IPS DF 4.7 (cell line): Measurements from ENCODE around the gene WNT7A.

Experiments used
- DNase-seq: peaks from one replicate; pipeline ENCODE4 v3.0.0-alpha.2; 2013; ENCODE audit warnings: low spot score; ENCODE audit errors: extremely low read depth

Gene WNT7A

GRCh38 chr3:13829311-13829710, 50.6 kb downstream of the WNT7A start:
- DNase-seq: no peak

- DNase-seq: no peak
Measured at GRCh38 chr3:13828501-13829265, 51.2 kb downstream of the WNT7A start.

- no peak for DNase-seq
Measured at GRCh38 chr3:13827699-13828098, 52.2 kb downstream of the WNT7A start.

GRCh38 chr3:13827256-13827655, 52.6 kb downstream of the WNT7A start:
- DNase-seq: no peak

- no peak for DNase-seq
Measured at GRCh38 chr3:13826672-13827071, 53.2 kb downstream of the WNT7A start.

GRCh38 chr3:13825821-13826220, 54.0 kb downstream of the WNT7A start:
- no peak for DNase-seq

GRCh38 chr3:13825311-13825579, 54.6 kb downstream of the WNT7A start:
- DNase-seq: no peak

GRCh38 chr3:13824521-13825310, 55.2 kb downstream of the WNT7A start:
- no peak for DNase-seq

- DNase-seq: no peak
Measured at GRCh38 chr3:13823692-13824091, 56.2 kb downstream of the WNT7A start.

- DNase-seq: no peak
Measured at GRCh38 chr3:13822871-13823585, 56.8 kb downstream of the WNT7A start.

- DNase-seq: no peak
Measured at GRCh38 chr3:13822042-13822441, 57.8 kb downstream of the WNT7A start.

- no peak for DNase-seq
Measured at GRCh38 chr3:13821126-13821525, 58.7 kb downstream of the WNT7A start.

GRCh38 chr3:13818919-13819318, 61.0 kb downstream of the WNT7A start:
- DNase-seq: no peak

- no peak for DNase-seq
Measured at GRCh38 chr3:13815088-13815683, 64.7 kb downstream of the WNT7A start.

GRCh38 chr3:13812034-13812471, 67.8 kb downstream of the WNT7A start:
- no peak for DNase-seq

GRCh38 chr3:13811614-13812013, 68.3 kb downstream of the WNT7A start:
- no peak for DNase-seq

- no peak for DNase-seq
Measured at GRCh38 chr3:13808550-13808949, 71.3 kb downstream of the WNT7A start.

GRCh38 chr3:13801361-13802204, 78.3 kb downstream of the WNT7A start:
- no peak for DNase-seq

GRCh38 chr3:13800064-13800463, 79.8 kb downstream of the WNT7A start:
- DNase-seq: no peak

GRCh38 chr3:13798401-13798800, 81.5 kb downstream of the WNT7A start:
- no peak for DNase-seq
